HG03103 (cell line): ENCODE data around the gene CR2.
"Not testable (repeated sequence)": the region's sequence is repeated elsewhere in the genome, so short reads cannot be mapped to it uniquely, and the experiment has no call there.

ENCODE experiments used
- ATAC-seq: cut with Tn5 transposase; IDR thresholded peaks from one replicate; pipeline ENCODE4 v1.9.1; 2021; ENCODE audit warnings: low read depth; ENCODE audit not compliant: unreplicated experiment

The CR2 gene

GRCh38 chr1:207444514-207445217 is 9.5 kb upstream of the CR2 start:
- no peak for ATAC-seq

DNA sequence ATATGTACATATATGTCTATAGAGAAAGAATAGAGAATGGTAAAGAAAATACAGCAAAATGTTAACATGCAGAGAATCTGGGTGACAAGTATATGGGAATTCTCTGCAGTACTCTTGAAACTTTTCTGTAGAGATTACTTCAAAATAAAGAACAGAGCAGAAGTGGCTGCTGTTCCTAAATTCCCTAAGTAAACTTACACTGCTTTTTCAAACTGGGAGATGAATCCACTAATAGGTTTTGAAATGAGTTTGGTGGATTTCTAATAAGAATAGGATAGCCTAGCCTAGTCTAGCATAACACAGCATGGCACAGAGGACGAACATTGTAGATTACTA is 450 bp upstream of the CR2 start:
- no peak for ATAC-seq

- no peak for ATAC-seq
Observed at GRCh38 chr1:207455183-207455754, 1.1 kb downstream of the CR2 start.

- no peak for ATAC-seq
Observed at GRCh38 chr1:207458414-207458813, 4.3 kb downstream of the CR2 start.

- ATAC-seq, result no peak
Observed at GRCh38 chr1:207459008-207459407, 4.9 kb downstream of the CR2 start.

- ATAC-seq, result no peak
Observed at GRCh38 chr1:207461649-207462048, 7.5 kb downstream of the CR2 start.

GRCh38 chr1:207462535-207462934 is 8.4 kb downstream of the CR2 start:
- ATAC-seq, result no peak

- no peak for ATAC-seq
Observed at GRCh38 chr1:207463021-207463420, 8.9 kb downstream of the CR2 start.

- ATAC-seq, result no peak
Observed at GRCh38 chr1:207463571-207463970, 9.4 kb downstream of the CR2 start.

DNA sequence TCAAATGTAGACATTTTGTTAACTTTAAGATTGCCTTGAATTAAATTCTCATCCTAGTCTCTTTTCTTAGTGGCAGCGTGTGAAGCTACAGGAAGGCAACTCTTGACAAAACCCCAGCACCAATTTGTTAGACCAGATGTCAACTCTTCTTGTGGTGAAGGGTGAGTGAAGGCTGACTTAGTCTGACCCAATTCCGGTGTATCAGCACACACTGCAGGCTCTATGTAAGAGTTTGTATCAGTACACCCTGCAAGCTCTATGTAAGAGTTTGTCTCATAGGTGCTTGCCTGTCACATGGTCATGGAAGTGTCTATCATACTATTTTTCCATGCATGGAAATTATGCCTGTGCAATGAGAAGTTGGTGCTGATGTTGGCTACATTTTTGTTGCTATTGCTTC is 16.8 kb downstream of the CR2 start:
- ATAC-seq, result no peak

GRCh38 chr1:207474210-207474609 is 20.1 kb downstream of the CR2 start:
- ATAC-seq, result no peak

GRCh38 chr1:207486198-207486597 is 32.1 kb downstream of the CR2 start:
- no peak for ATAC-seq

DNA sequence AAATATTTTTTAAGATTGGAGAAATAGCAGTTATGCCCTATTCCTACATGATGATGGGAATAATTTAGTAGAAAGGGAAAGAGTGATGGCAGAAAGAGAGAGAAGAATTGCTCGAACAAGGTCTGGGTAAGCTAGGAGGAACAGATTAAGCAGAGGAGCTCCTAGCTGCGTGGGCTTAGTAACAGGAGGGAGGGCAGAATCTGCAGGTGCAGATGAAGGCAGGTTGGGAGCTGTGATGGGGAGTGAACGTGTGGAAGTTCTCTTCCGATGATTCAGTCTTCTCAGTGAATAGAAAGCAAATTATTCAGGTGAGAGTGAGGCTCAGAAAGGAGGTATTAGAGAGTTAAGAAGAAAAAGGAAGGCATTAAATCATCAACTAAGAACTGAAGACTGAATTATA is 33.5 kb downstream of the CR2 start:
- no peak for ATAC-seq

DNA sequence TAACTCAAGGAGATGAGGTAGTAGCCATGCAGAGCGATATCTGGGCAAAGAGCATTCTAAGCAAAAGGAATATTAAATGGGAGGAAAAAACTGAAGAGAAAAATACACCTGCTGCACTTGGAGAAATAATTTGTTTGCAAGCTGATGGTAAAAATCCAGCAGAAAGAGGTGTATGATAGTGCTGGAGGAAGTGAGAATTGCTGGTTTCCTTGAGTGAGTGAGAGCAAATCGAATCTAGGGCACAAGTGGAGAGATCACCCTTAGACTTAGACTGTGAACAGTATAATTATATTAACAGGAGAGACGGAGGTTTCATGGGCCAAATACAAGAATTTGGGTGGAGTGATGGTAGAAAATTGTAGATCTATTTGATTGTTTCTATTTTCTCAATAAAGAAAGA is 39.1 kb downstream of the CR2 start:
- ATAC-seq, result no peak

DNA sequence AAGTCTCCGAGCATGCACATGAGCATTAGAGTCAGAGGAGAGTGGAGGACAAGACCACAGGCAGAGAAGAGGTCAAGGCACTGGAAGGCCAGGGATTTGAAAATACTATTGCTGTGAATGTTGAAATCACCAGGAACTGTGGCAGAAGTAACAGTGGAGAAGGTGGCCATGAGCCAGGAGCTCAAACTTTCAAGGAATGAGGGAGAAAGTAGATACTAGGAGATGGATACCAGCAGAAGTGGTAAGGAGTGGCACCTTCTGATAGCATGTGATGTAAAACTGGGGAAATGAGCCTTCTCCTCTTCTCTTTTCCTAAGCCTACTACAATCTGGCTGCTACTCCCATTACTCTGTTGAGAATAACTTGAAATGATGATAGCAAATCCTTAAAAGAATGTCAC is 40.0 kb downstream of the CR2 start:
- ATAC-seq, result no peak

GRCh38 chr1:207495281-207495680 is 41.2 kb downstream of the CR2 start:
- not testable (repeated sequence) for ATAC-seq

DNA sequence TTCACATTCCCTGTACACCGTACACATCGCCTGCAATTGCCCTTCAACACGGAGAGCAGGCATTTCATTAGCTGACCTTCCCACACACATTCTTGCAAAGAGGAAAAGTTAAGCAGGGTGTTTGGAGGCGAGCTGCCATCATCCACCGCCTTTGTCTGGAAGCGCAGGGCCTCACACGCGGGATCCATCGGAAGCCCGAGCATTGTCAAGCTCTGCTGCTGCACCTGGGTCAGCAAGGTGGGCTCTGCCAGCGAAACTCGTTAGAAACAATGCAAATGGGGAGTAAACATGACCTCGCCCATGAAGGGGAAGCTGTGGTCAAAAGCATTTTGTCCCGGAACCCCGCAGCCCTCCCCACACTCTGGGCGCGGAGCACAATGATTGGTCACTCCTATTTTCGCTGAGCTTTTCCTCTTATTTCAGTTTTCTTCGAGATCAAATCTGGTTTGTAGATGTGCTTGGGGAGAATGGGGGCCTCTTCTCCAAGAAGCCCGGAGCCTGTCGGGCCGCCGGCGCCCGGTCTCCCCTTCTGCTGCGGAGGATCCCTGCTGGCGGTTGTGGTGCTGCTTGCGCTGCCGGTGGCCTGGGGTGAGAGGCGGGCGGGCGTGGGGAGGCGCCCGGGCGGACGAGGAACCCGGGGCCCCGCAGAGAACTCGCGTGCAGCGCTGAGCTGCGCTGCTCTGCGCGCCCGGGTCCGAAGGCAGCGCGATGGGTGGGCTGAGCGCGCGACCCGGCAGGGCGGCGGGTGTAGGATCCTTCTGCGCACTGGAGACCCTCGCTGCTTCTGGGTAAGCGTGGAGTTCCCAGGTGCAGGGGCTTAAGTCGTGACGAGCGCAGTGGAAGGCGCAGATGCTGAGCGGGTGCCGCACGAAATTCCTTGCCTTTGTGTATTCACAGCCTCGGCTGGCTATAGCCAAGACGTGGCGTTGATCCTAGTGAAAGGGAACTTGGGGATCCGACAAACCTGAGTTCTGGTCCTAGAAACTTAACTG is 42.0 kb downstream of the CR2 start, which contains the start of gene CR1:
Gene CR1 (plus strand): TSS at position 357 of the 992 bp plus-strand sequence. CDS start 111 bp downstream, at position 468.
- peak; percentile 64 for ATAC-seq

GRCh38 chr1:207497941-207498340 is 43.8 kb downstream of the CR2 start:
- no peak for ATAC-seq

- no peak for ATAC-seq
Observed at GRCh38 chr1:207499573-207499972, 45.4 kb downstream of the CR2 start.

DNA sequence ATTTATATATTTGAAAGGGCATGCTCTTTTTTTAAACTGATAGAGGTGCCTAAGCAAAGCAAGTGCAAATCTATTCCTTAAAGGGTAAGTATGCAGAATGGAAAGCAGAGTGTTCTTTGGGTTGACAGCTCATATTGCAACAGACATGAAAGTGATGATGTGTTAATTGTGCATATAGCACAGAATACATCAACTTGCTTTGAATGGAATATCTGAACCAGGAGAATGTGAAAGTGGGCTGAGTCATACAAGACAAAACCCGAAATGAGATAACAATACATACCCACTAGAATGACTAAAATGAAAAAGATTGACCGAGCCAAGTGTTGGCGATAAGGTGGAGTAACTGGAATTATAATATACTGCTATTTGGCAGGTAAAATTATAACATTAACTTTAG is 46.2 kb downstream of the CR2 start:
- ATAC-seq, result no peak

GRCh38 chr1:207501071-207501470 is 46.9 kb downstream of the CR2 start:
- ATAC-seq, result no peak
